Fibroblast of skin of left quadriceps (primary cell): Measurements from ENCODE around the gene SGSH.
"Not testable (repeated sequence)": the region's sequence is repeated elsewhere in the genome, so short reads cannot be mapped to it uniquely, and the experiment has no call there.

Experiments used
- DNase-seq, 2 experiments: peaks; one replicate each; pipeline ENCODE4 v3.0.0-alpha.2; 2013; ENCODE audit warnings: low read depth in 2 of 2

The SGSH gene

DNA sequence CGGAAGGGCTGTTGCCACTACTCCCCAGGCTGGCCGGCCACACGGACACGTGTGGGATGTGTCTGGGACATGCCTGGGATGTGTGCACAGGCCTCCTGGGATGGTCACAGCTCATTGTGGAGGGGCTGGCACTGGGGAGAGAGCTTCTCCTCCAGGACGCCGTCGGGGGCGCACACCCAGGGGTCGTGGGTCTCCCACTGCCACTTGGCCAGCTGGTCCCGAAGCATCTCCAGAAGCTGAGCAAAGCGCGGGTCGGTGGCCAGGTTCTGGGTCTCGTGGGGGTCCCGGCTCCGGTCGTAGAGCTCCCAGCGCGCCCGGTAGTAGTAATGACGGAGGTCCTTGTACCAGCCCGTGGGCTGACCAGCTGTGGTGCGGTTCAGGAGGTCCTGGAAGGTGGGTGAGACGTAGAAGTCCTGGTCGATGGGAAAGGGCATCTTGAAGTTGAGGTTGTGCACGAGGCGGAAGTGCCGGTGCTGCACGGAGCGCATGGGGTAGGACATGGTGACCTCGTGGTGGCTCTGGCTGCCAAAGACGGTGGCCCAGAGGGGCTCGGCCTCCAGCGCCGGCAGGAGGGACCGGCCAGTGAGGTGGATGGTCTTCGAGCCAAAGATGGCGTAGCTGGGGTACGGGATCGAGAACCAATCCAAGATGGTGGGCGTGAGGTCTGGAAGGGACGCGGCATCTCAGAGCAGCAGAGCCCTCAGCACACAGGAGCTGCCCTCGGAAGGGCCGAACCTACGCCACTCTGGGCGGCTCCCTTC, 9.6 kb downstream of the SGSH start:
- no peak for DNase-seq

DNA sequence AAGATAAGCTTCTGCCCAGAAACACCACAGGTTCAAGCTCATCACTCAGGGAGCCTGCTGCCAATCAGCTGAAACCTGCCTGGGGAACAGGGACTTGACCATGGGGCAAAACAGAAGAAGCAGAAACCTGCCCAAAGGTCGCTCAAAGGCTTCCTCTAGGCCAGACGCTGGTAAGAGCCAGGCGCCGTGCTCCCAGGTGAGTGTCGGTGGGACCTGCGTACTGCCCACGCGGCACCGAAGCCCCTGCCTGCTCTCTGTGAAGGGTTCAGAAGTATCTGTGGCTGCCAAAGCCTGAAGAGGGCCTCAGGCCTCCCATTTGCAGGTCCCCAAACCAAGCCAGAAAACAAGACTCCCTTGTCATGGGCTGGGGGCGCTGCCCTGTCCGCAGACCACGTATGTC, 10.4 kb downstream of the SGSH start:
- DNase-seq = no peak

DNA sequence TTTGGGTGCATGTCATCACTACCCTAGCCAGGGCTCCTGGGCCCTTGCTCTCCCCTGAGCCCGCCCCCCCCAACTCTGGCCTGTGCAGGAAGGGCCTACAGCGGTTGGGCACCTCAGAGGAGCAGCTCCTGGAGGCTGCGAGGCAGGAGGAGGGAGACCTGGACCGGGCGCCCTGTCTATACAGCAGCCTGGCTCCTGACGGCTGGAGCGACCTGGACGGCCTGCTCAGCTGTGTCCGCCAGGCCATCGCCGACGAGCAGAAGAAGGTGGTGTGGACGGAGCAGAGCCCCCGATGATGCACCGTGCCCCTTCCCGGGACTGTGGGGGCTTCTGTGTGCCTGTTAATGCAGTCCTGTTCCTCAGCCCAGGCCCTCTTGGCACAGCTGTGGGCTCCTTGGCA, 12.1 kb downstream of the SGSH start:
- DNase-seq = no peak

DNA sequence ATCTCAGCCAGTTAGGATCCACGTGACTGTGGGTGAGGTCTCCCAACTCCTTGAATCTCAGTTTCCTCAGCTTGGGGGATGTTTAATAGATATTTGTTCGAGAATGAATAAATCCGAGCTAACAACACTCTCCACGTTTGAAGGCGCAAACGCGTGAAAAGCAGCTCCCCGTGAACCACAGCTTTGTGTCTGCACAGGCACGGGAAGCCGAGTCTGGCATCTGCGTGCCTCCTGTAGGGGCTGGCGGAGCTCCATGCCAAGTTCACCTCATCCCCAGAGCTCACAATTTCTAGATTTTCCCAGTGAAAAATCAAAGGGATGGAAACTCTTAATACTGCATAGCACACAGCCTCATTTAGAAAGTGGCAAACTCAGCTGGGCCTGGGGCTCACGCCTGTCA, 14.3 kb downstream of the SGSH start:
- no peak for DNase-seq

DNA sequence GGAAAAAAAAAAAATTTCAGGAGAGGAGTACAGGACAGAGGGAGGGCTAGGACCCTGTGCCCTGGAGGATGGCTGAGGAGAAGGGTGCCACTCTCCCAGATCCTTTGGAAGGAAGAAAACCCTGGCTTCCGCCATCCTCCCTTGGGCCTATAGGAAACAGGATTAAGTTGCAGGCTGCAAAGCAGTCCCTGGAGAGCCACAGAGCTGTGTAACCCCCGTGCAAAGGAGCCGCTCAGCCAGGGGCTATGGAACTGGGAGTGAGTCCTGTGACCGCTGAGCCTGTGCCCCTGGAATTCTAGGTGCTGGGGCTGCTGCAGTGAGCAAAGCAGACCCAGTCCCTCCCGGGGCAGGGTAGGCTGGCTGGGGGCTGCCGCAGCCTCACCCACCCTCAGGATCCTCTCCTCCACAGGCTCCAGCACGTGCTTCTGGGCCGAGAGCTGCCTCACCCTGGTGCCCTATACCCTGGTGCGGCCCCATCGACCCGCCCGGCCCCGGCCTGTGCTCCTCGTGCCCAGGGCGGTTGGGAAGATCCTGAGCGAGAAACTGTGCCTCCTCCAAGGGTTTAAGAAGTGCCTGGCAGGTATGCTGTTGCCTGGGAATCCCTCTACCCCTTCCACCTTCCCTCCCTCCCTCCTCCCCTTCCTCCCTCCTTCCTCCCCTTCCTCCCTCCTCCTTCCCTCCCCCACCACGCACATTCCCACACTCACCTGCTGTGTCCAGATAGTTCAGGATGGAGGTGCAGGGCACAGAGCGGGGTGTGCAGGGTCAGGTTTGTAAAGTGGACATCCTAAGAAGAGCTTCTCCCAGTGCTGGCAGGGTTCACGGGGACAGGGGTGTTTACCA, 15.3 kb downstream of the SGSH start:
- no peak for DNase-seq

DNA sequence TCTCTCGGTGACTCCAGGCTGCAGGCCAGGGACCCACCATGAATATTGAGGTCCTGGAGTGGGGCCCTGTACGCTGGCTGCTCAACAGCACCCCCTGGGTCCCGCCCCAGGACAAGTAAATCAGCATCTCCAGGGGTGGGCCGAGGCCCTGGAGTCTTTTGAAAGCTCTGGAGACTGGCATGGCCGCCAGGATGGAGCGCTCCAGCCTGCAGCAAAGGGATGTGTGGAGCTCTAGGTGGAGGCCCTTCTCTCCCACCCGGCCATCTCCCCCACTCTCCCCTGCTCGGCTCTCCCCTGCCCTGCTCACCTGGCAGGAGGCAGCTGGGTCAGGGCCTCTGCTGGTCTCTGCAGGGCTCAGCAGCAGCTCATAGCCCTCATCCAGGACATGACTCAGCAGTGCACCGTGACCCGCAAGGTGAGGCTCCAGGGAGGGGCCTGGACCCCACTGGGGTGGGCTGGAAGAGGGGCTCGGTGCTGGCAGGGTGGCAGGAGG, 16.6 kb downstream of the SGSH start:
- no peak for DNase-seq

DNA sequence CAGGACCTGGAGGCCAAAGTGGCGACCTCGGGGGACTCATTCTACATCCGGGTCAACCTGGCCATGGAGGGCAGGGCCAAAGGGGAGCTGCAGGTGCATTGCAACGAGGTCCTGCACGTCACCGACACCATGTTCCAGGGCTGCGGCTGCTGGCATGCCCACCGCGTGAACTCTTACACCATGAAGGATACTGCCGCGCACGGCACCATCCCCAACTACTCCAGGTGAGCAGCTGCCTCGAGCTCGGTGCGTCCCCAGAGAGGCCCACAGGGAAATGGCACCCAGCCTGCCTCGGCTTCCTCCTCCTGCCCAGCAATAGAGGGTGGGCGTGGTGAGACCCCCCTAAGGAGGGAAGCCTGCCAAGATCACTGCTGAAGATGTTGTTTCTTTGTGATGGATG, 17.9 kb downstream of the SGSH start:
- DNase-seq = no peak

DNA sequence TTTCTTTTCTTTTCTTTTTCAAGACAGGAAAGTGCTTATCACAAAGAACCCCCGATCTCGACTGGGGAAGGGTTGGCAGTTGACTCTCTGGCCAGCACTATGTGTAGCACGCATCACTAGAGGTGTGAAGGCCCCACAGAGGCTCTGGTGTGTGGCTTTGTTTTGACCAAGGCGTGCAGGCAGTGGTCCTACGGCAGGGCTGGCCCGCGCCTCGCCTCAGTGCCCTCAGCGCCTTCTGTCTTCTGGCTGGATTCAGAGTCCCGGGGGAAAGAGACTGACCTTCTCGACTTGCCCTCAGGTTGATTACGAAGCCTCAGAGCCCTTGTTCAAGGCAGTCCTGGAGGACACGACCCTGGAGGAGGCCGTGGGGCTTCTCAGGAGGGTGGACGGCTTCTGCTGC, 18.7 kb downstream of the SGSH start:
- DNase-seq = no peak

DNA sequence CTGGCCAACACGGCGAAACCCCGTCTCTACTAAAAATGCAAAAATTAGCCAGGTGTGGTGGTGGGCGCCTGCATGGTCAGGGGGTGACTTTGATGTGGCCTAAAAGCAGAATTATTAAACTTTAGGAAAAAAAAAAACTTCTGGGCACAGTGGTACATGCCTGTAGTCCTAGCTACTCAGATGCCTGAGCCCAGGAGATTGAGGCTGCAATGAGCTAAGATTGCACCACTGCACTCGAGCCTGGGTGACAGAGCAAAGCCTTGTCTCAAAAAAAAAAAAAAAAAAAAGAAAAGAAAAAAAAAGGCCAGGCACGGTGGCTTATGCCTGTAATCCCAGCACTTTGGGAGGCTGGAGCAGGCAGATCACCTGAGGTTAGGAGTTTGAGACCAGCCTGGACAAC, 20.8 kb downstream of the SGSH start:
- not testable (repeated sequence) for DNase-seq

DNA sequence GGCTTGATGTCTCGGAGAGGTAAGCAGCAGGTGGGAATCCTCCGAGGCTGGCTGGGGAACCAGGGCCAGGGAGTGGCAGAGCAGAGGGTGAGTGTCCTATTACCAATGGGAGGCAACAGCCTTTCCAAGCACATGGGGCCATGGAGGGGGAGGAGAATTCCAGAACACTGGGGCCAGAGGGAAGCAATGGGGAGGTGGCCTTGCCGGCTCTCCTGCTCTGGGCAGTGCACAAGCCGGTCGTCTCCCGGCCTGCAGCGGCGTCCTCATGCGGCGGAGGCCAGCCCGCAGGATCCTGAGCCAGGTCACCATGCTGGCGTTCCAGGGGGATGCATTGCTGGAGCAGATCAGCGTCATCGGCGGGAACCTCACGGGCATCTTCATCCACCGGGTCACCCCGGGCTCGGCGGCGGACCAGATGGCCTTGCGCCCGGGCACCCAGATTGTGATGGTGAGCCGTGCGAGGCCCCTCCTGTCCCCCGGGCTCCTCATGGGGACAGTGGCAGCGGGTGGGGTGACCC, 21.9 kb downstream of the SGSH start:
- DNase-seq = no peak

DNA sequence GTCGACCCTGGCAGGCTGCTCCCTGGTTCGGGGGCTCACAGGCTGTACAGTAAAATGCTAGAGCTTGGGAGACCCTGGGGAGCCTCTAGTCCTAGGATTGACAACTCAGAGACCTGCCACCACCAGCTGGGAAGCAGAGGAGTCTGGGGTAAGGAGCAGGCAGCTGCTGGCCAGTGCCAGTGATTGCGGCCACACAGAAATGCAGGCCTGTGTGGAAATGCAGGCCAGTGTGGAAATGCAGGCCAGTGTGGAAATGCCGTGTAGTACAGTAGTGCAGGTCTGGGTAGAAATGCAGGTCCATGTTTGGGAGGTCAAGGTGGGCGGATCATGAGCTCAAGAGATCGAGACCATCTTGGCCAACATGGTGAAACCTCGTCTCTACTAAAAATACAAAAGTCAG, 23.5 kb downstream of the SGSH start:
- DNase-seq = no peak

DNA sequence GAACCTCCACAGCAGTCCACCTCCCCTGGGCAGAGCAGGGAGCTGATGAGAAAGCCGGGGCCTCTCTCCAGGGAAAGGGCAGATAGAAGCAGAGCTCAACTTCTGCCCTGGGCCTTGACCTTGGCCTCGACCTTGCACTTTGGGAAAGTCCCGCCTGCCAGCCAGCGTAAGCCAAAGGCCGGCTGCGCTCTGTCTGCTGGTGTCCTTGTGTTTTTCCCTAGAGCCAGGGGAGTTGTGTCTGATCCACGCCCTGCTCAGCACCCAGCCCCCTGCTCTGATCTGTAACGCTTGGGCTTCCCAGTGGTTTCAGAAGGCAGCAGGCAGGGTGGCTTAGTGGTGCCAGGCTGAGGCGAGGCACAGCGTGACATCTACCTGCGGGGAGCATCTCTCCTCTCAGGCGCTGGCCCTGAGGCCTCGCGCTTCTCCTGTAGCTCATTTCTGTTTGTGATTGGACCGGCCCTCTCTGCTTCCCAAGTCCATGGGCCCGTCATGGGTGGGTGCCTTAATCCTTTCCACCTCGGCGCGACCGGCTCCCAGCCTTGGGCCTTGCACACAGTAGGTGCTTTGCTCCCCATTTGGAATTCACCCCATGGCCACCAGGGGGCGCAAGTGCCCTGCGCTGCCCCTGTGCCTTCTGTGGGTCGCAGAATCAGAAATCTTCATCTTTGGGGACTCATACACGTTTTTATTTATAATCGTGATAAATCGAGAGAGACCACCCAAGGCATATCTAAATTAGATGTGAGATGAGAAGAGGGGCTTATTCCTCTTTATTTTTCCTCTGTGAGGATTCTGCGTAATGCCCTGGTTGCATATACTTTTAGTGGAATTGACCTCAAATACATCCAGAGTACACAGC, 24.2 kb downstream of the SGSH start:
- no peak for DNase-seq

DNA sequence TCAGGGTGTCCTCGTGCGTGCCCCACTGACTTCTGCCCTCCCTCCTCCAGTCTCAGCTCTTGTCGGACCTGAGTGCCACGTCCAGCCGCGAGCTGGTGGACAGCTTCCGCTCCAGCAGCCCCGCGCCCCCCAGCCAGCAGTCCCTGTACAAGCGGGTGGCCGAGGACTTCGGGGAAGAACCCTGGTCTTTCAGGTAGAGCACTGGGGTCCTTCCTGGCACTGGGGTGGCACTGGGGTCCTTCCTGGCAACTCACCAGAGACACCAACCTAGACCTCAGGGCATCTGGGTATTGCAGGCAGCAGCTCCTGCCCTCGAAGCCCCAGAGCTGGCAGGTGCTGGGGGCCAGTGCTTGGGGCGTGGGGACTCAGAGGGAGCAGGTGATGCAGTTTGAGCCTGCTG, 25.0 kb downstream of the SGSH start:
- no peak for DNase-seq

DNA sequence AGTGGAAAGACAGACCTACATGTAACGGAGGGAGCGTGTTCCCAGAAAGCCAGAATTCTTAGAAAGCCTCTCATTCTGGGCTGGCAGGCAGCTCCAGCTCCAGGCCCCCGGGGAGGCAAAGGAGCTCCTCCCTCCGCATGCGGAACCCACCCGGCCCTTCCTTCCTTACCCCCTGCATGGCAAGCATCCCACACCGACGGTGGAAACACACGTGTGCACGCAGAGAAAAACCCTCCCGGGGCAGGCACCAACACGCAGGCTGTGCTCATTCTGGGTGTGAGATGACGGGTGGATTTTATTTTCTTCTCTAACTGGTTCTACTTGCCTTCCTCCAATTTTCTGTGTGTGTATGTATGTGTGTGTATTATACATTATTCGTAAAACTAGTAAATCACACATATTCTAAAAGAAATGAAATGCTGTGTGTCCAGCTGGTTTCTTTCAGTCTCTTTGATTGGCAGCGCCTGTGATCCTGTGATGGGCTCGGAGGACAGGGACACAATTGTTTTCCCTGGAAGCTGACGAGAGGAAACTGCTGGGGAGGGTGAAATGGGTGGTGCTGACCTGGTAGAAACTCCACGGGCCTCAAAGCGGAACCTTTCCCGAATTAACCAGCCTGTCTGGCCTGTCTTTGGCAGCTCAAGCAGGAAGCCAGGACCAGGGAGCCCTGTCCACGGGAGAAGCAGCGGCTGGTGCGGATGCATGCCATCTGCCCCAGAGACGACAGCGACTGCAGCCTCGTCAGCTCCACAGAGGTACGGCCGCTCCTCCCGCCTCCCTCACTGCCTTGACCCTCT, 28.1 kb downstream of the SGSH start:
- DNase-seq = no peak

DNA sequence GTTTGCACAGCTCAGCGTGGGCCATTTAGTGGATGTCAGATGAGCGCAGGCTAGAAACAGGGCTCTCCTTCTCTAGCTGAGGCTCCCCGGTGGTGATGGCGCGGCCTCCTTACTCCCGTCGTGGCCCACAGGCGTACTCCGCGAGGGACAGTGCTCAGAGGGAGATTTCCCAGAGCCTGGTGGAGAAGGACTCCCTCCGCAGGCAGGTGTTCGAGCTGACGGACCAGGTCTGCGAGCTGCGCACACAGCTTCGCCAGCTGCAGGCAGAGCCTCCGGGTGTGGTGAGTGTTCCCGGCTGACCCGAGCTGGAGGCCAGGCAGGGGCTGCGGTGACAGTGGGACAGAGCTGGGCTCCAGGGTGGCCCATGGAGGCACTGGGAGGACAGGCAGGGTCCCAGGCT, 28.9 kb downstream of the SGSH start:
- DNase-seq = no peak

DNA sequence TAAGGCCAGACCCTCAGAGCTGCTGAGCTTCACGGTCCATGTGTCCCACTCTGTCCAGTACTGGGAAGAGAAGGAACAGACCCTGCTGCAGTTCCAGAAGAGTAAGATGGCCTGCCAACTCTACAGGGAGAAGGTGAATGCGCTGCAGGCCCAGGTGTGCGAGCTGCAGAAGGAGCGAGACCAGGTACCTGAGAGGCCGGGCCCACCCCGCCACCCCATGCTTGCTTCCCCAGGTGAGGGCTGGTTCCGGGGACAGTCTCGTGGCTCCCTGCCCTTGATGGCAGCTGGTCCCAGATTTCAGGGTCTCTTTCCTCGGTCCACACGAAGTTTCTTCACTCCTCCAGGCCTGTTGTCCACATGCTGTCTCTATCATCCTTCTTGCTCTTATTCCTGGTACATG, 29.4 kb downstream of the SGSH start:
- DNase-seq = no peak

DNA sequence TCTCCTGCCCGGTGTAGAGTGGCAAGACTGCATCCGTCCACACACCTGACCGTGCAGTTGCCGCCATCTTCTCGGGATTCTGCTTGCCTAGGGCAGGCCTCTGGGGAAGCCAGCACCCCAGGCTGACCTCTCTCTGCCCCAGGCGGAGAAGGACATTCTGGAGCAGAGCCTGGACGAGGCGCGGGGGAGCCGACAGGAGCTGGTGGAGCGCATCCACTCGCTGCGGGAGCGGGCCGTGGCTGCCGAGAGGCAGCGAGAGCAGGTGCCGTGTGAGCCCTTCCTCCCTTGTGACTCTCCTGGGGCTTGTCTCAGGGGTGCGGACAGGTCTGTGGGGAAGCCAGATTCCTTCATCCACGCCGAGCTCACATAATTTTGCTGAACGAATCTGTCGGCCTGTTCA, 30.5 kb downstream of the SGSH start:
- DNase-seq = no peak

DNA sequence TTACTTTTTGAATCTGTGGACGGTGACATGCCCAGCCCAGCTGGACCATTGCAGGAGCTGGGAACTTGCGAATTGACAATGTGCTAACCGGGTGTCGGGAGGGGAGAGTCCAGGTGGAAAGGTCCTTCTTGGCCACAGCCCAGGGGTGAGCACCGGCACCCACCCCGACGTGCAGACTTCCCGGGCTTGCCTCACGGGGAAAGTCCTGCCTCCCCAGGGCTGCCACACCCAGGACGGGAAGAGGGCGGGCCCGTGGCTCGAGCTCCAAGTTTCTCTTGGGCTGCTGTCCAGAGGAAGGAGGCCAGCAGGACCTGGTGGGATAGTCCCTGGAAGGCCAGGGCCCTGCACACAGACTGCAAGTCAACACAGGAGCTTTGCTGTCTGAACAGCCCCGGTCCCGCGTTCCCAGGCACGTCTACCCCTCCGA, 32.6 kb downstream of the SGSH start:
- no peak for DNase-seq

DNA sequence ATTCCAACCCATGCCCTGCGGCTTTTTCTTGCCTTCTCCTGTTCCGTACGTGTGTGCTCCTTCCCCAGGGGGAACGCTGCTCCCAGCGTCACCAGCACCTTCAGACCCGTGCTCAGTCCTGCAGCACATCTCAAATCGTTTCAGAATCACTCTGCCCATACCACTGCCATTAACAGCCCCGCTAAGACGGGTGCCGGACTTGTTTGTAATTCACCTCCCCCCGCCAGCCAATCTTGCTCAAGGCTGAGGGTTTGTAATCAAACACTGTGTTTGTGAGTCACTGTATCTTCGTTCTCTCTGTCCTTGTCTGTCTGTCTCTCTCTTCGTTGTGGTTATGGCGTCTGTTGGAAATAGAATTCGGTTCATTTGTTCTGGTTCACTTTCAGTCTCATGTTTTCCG, 33.0 kb downstream of the SGSH start:
- no peak for DNase-seq

DNA sequence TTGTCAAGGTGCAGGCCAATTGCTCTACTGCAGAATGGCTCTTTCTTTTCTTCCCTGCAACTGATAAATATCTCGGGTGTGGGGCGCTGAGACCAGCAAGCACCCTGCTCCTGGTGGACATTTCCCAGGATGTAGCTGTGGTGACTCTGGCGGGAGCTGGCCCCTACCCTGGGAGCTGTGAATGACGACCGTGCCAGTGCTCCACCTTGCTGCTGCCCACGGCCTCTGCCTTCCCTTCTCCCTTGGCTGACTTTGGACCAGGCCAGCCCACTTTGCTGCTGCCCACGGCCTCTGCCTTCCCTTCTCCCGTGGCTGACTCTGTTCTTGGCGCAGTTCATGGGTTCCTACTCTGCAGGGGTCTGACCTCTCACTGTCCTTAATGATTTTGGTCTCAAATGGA, 34.2 kb downstream of the SGSH start:
- DNase-seq = no peak

DNA sequence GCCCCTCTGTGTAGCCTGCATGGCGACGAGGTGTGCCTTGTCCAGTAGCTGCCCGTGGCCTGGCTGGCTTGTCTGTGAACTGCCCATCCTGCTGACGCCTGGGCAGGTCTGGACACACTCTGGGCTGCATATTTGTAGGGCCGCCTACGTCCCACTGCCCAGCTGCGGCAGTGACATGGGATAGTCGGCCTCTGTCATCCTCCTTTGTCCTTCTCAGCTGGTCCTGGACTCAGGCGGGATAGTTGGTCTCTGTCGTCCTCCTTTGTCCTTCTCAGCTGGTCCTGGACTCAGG, 35.8 kb downstream of the SGSH start:
- DNase-seq = no peak
